ELF-1 (cell line): ENCODE data around the gene GART.
A peak's percentile ranks its signal among the peaks of the same experiment; 100 is the strongest.
"Not testable (repeated sequence)": the region's sequence is repeated elsewhere in the genome, so short reads cannot be mapped to it uniquely, and the experiment has no call there.

Experiments used
- DNase-seq: peaks from one replicate; pipeline ENCODE4 v3.0.0-alpha.2; 2016; ENCODE audit warnings: low read depth, low spot score

The GART gene

GRCh38 chr21:33518899-33519298 is 23.0 kb downstream of the GART start:
- no peak for DNase-seq

GRCh38 chr21:33514229-33514628 is 27.7 kb downstream of the GART start:
- no peak for DNase-seq

GRCh38 chr21:33512481-33512880 is 29.4 kb downstream of the GART start:
- no peak for DNase-seq

GRCh38 chr21:33511639-33512038 is 30.3 kb downstream of the GART start:
- no peak for DNase-seq

- no peak for DNase-seq
Observed at GRCh38 chr21:33510826-33511225, 31.1 kb downstream of the GART start.

GRCh38 chr21:33507003-33507402 is 34.9 kb downstream of the GART start:
- not testable (repeated sequence) for DNase-seq

GRCh38 chr21:33505833-33506232 is 36.1 kb downstream of the GART start:
- DNase-seq, result no peak

- DNase-seq, result peak; percentile 10
Observed at GRCh38 chr21:33496345-33496744, 45.6 kb downstream of the GART start.

GRCh38 chr21:33495743-33496142 is 46.2 kb downstream of the GART start:
- DNase-seq, result no peak

GRCh38 chr21:33493756-33494155 is 48.2 kb downstream of the GART start:
- DNase-seq, result no peak

- no peak for DNase-seq
Observed at GRCh38 chr21:33492571-33492970, 49.3 kb downstream of the GART start.

GRCh38 chr21:33491373-33492102 is 50.4 kb downstream of the GART start, which contains the start of gene DNAJC28:
DNAJC28 (minus strand) TSS chr21:33491716; CDS start chr21:33489393, 2,323 bp downstream.
- DNase-seq, result peak; percentile 96

GRCh38 chr21:33490991-33491372 is 50.9 kb downstream of the GART start:
- DNase-seq, result no peak

- no peak for DNase-seq
Observed at GRCh38 chr21:33488936-33489335, 53.0 kb downstream of the GART start.

GRCh38 chr21:33487996-33488395 is 53.9 kb downstream of the GART start:
- no peak for DNase-seq

- DNase-seq, result peak; percentile 12
Observed at GRCh38 chr21:33481314-33481943, 60.5 kb downstream of the GART start.

- no peak for DNase-seq
Observed at GRCh38 chr21:33480481-33481103, 61.3 kb downstream of the GART start.

- peak; percentile 96 for DNase-seq
Observed at GRCh38 chr21:33479679-33480480, 62.0 kb downstream of the GART start, which contains the start of gene TMEM50B. TMEM50B (minus strand) TSS chr21:33479974; CDS start chr21:33468885, 11,089 bp downstream.

- DNase-seq, result peak; percentile 43
Observed at GRCh38 chr21:33478935-33479678, 62.8 kb downstream of the GART start.

- DNase-seq, result no peak
Observed at GRCh38 chr21:33478182-33478581, 63.7 kb downstream of the GART start.

GRCh38 chr21:33477066-33477465 is 64.9 kb downstream of the GART start:
- DNase-seq, result no peak
